ENCODE results near the gene TMCO1. TPM values are rescaled to one million over a fixed set of nuclear protein-coding genes. Genes with fewer than 3 reads are reported as not detected.
"Not testable (repeated sequence)": the region's sequence is repeated elsewhere in the genome, so short reads cannot be mapped to it uniquely, and the experiment has no call there.

TMCO1 gene
- total RNA-seq, 1 experiment from 2014 or later: 70.1 TPM

GRCh38 chr1:165717918-165718515, 50.7 kb downstream of the TMCO1 start:
- H2AK5ac ChIP-seq (ENCODE audit: insufficient read length, low read length): no peak overlapping the region
- H3K9me3 ChIP-seq (ENCODE audit: control insufficient read depth, low read depth, low read length): no peaks in the 10 kb centered on the region
- H3K18ac ChIP-seq (ENCODE audit: insufficient read length, low read depth, low read length): no peak overlapping the region
- no peak overlapping the region for H2BK5ac ChIP-seq (ENCODE audit: insufficient read length, low read length)
- WGBS (ENCODE audit: extremely low coverage, insufficient read length, low lambda C conversion rate): no CpG with 5 or more reads among the region's 4 CpGs
- no peaks in the 10 kb centered on the region for H3K27me3 ChIP-seq (ENCODE audit: insufficient read depth, low read length)
- no peak overlapping the region for H3K56ac ChIP-seq (ENCODE audit: insufficient read length, low read depth, low read length)
- Mint-ChIP-seq H3K4me1 (peaks cover 0 to 7% of the 10 kb centered on the region in 2 experiments; a peak in 1 of 4 replicates), H3K9me3 (no peaks in the 10 kb centered on the region; a peak in 1 of 5 replicates), H3K27me3 (ENCODE audit: low read depth) (no peaks in the 10 kb centered on the region), H3K27ac (peak overlapping the region in 1 of 3 experiments; percentile 45; a peak in 1 of 7 replicates), H3K36me3 (ENCODE audit: insufficient read depth in 1 of 3, low read depth in 3 of 3) (no peaks in the 10 kb centered on the region), H3K4me3 (no peak overlapping the region)
- no peak overlapping the region for H3T11ph ChIP-seq (ENCODE audit: low read length)
- no peak overlapping the region for H2BK120ac ChIP-seq (ENCODE audit: low read depth, low read length, poor library complexity, severe bottlenecking)
- no peak overlapping the region for H2BK15ac ChIP-seq (ENCODE audit: low read depth, low read length)
- TF ChIP-seq CTCF (conservative IDR thresholded peaks at IDR 0.05): peak; percentile 82
- no peak overlapping the region for H2BK12ac ChIP-seq (ENCODE audit: insufficient read length, low read depth, low read length)
- H2BK20ac ChIP-seq (ENCODE audit: low read depth, low read length, poor library complexity, severe bottlenecking): no peak overlapping the region
- H4K91ac ChIP-seq (ENCODE audit: insufficient read length, low read depth, low read length): no peak overlapping the region
- no peak overlapping the region for H3K23ac ChIP-seq (ENCODE audit: insufficient read length, low read depth, low read length)
- no peaks in the 10 kb centered on the region for H3K79me1 ChIP-seq (ENCODE audit: insufficient read depth, low read depth, low read length, poor library complexity, severe bottlenecking)
- no peak overlapping the region for H3K4me2 ChIP-seq (ENCODE audit: insufficient read depth, insufficient read length, low read length)
- no peak overlapping the region for H3K4ac ChIP-seq (ENCODE audit: low read depth, low read length)
- H4K20me1 ChIP-seq (ENCODE audit: control insufficient read depth, insufficient read depth, insufficient read length): no peaks in the 10 kb centered on the region
- peak overlapping the region; percentile 58 for H2AFZ ChIP-seq (ENCODE audit: low read length)
- H3K23me2 ChIP-seq (ENCODE audit: insufficient read length, low read depth, low read length, poor library complexity, severe bottlenecking): no peaks in the 10 kb centered on the region
- H3K9ac ChIP-seq (ENCODE audit: extremely low read depth, insufficient read length, low read length): no peak overlapping the region
- no peaks in the 10 kb centered on the region; the same call in 1 of the 2 replicates for H3K4me1 ChIP-seq (ENCODE audit: insufficient read depth, low read length)
- DNase-seq: peak; percentile 56
- no peaks in the 10 kb centered on the region for H3K79me2 ChIP-seq (ENCODE audit: insufficient read depth, low read length)
- H3K27ac ChIP-seq (ENCODE audit: insufficient read length, low read depth, low read length): no peak overlapping the region
- H4K8ac ChIP-seq (replicated peaks; ENCODE audit: insufficient read length, low read depth, low read length): no peak overlapping the region
- no peak overlapping the region for H4K5ac ChIP-seq (ENCODE audit: insufficient read length, low read depth, low read length)
- no peak overlapping the region for H3K14ac ChIP-seq (ENCODE audit: insufficient read depth, low read length)

GRCh38 chr1:165716265-165717051, 52.2 kb downstream of the TMCO1 start:
- H3K27ac Mint-ChIP-seq; H3K23me2 ChIP-seq (ENCODE audit: insufficient read length, low read depth, low read length, poor library complexity, severe bottlenecking); H3K14ac ChIP-seq (ENCODE audit: insufficient read depth, low read length); H3K9me3 Mint-ChIP-seq; H4K8ac ChIP-seq (replicated peaks; ENCODE audit: insufficient read length, low read depth, low read length); H3K79me1 ChIP-seq (ENCODE audit: insufficient read depth, low read depth, low read length, poor library complexity, severe bottlenecking); H3T11ph ChIP-seq (ENCODE audit: low read length); H4K5ac ChIP-seq (ENCODE audit: insufficient read length, low read depth, low read length); H3K4me3 Mint-ChIP-seq; H3K23ac ChIP-seq (ENCODE audit: insufficient read length, low read depth, low read length); H3K56ac ChIP-seq (ENCODE audit: insufficient read length, low read depth, low read length); H3K4me1 Mint-ChIP-seq; H3K27me3 ChIP-seq (ENCODE audit: insufficient read depth, low read length); H2AFZ ChIP-seq (ENCODE audit: low read length); H3K27me3 Mint-ChIP-seq (ENCODE audit: low read depth); H2BK5ac ChIP-seq (ENCODE audit: insufficient read length, low read length); H3K27ac ChIP-seq (ENCODE audit: insufficient read length, low read depth, low read length); H2AK5ac ChIP-seq (ENCODE audit: insufficient read length, low read length); H3K18ac ChIP-seq (ENCODE audit: insufficient read length, low read depth, low read length); DNase-seq; H3K79me2 ChIP-seq (ENCODE audit: insufficient read depth, low read length); H2BK15ac ChIP-seq (ENCODE audit: low read depth, low read length); H3K9ac ChIP-seq (ENCODE audit: extremely low read depth, insufficient read length, low read length); H2BK20ac ChIP-seq (ENCODE audit: low read depth, low read length, poor library complexity, severe bottlenecking); H4K20me1 ChIP-seq (ENCODE audit: control insufficient read depth, insufficient read depth, insufficient read length); H3K36me3 Mint-ChIP-seq (ENCODE audit: insufficient read depth in 1 of 3, low read depth in 3 of 3); H3K4ac ChIP-seq (ENCODE audit: low read depth, low read length); H2BK12ac ChIP-seq (ENCODE audit: insufficient read length, low read depth, low read length); H3K4me2 ChIP-seq (ENCODE audit: insufficient read depth, insufficient read length, low read length); H2BK120ac ChIP-seq (ENCODE audit: low read depth, low read length, poor library complexity, severe bottlenecking); H3K4me1 ChIP-seq (ENCODE audit: insufficient read depth, low read length); H4K91ac ChIP-seq (ENCODE audit: insufficient read length, low read depth, low read length); H3K9me3 ChIP-seq (ENCODE audit: control insufficient read depth, low read depth, low read length): not testable (repeated sequence)
- WGBS (ENCODE audit: extremely low coverage, insufficient read length, low lambda C conversion rate): no CpG with 5 or more reads among the region's 8 CpGs
